Prostate gland (tissue), 2 donors: Measurements from ENCODE around the gene TMEM181. TPM values are rescaled to one million over a fixed set of nuclear protein-coding genes. Genes with fewer than 3 reads are reported as not detected.
"Not testable (repeated sequence)": the region's sequence is repeated elsewhere in the genome, so short reads cannot be mapped to it uniquely, and the experiment has no call there.

Source experiments
- DNase-seq: peaks from one replicate; pipeline ENCODE4 v3.0.0-alpha.2; 2019; ENCODE audit warnings: low spot score
- H3K27ac ChIP-seq, 2 donors: fragments of 200-600 bp; sonication (generic); 2 replicates each; pipeline ENCODE4 v1.5.1; 2017 to 2019
- H3K27me3 ChIP-seq: fragments of 200-600 bp; sonication (generic); replicated peaks from 2 replicates; pipeline ENCODE4 v1.5.1; 2019; ENCODE audit not compliant: insufficient read depth
- H3K36me3 ChIP-seq, 2 donors: fragments of 200-600 bp; sonication (generic); 1 replicate in 1 of 2; 2 replicates in 1 of 2; pipeline versions ENCODE4 v1.5.1 to v1.8.1; 2017 to 2019
- H3K4me1 ChIP-seq: fragments of 200-600 bp; sonication (generic); replicated peaks from 2 replicates; pipeline ENCODE4 v1.5.1; 2019
- H3K4me3 ChIP-seq, 2 donors: fragments of 200-600 bp; sonication (generic); 2 replicates each; pipeline ENCODE4 v1.5.1; 2017 to 2019
- H3K9me3 ChIP-seq: fragments of 200-600 bp; sonication (generic); 2 replicates; pipeline ENCODE4 v1.5.1; 2017
- CTCF ChIP-seq, 4 experiments: fragments of 200-600 bp in 2 of 4; fragments of 450-650 bp in 2 of 4; sonication (generic) in 2 of 4; IDR thresholded peaks; 1 replicate in 3 of 4; 2 replicates in 1 of 4; pipeline ENCODE4 v1.5.1; 2016 to 2019; ENCODE audit warnings: antibody characterized with exemption in 4 of 4, mild to moderate bottlenecking in 2 of 4, moderate library complexity in 2 of 4
- POLR2A ChIP-seq: fragments of 450-650 bp; IDR thresholded peaks from one replicate; pipeline ENCODE4 v1.6.1; 2016; ENCODE audit warnings: antibody characterized with exemption, mild to moderate bottlenecking
- POLR2AphosphoS5 ChIP-seq: sonication (generic); formaldehyde crosslinking; IDR thresholded peaks from one replicate; pipeline ENCODE4 v1.6.1; 2017; ENCODE audit warnings: antibody characterized with exemption
- WGBS: methylation state at CpG from one replicate; pipeline ENCODE4 v1.1.5; 2018; 5-methylcytosine and 5-hydroxymethylcytosine counted together
- intact Hi-C: fragments of 100-400 bp; cut with DNase I; formaldehyde crosslinking; loops from one replicate; pipeline ENCODE4 v1.14.2; 2022
- total RNA-seq, 2 donors: library from RNA; depleted of rRNA; stranded (reverse); fragments of >200 nt; gene quantifications; one replicate each; pipeline ENCODE4 v1.1.0, GENCODE V29; 2016

TMEM181 gene
- total RNA-seq, 2 donors from 2014 or later, result 26.0 to 67.9 TPM

GRCh38 chr6:158609455-158610155, 49.7 kb downstream of the TMEM181 start:
- Histone ChIP-seq H3K27ac (no peak overlapping the region), H3K36me3 (peaks cover 0 to 6% of the 10 kb centered on the region in 2 donors), H3K27me3 (no peaks in the 10 kb centered on the region), H3K9me3 (no peaks in the 10 kb centered on the region), H3K4me1 (no peaks in the 10 kb centered on the region), H3K4me3 (no peak overlapping the region)
- WGBS, result 84% methylated on average over 13 of the region's 13 CpGs
- intact Hi-C loops, result loop anchor here (5.0 to 10.0 kb wide), 2 partner anchors 95 to 387 kb away; no protein-coding TSS in a partner anchor
- TF ChIP-seq POLR2AphosphoS5 (no peak), POLR2A (no peak), CTCF (IDR thresholded peaks at IDR 0.05) (no peak)
- no peak for DNase-seq

DNA sequence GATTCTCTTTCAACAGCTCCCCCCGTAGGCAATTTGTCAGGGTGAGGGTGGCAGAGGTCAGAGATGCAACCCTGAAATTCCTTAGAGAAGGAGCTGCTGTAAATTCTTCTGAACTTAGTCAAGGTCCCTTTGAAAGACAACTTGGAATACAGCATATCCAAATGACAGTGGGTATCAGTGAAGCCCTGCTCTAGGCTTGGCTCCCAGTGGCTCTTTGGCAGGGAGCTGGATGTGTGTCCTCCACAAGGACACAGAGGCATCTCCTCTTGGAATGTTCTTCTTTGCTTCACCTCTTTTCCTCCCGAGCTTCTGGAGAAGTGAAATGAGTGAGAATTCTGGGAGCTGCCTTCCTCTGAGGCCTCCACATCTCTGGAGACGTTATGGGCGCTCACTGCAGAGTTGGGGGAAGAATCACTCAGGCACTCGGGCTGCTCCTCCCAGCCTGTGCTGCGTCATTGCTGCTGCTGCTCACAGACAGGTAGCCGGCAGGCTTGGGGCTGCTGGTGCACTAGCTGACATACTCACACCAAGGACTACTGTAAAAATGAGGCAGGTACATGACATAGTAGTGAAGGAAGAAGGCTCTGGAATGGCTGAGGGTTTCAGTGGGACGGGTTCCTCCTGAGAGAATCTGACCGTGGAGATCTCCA, 50.6 kb downstream of the TMEM181 start:
- intact Hi-C loops, result no loop called here
- no peak for DNase-seq
- H3K36me3 ChIP-seq, result peaks cover 0 to 6% of the 10 kb centered on the region in 2 donors
- no peaks in the 10 kb centered on the region for H3K9me3 ChIP-seq
- no peaks in the 10 kb centered on the region for H3K4me1 ChIP-seq
- no peak overlapping the region for H3K27ac ChIP-seq
- no peaks in the 10 kb centered on the region for H3K27me3 ChIP-seq
- TF ChIP-seq POLR2AphosphoS5, result no peak
- TF ChIP-seq CTCF (IDR thresholded peaks at IDR 0.05), result no peak
- no peak for TF ChIP-seq POLR2A
- 85% methylated on average over 9 of the region's 9 CpGs for WGBS
- H3K4me3 ChIP-seq, result no peak overlapping the region

DNA sequence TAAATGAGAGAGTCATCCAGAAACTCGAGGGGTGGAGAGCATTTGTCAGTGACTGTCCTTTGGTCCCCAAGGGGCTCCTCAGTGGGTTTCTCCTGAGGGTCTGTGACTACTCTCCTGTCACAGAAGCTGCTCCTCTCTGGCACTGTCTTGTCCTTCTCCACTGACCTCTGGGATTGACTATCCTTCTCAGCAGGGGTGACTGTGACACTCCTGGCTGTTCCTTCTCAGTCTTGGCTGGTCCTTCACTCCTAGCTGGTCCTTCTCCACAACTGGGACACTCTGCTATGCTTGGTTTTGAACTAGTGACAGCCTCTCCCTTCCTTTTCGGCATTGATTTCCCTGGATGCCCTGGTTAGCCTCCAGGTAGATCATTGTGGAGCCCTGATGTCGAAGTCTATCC, 51.1 kb downstream of the TMEM181 start:
- no peak overlapping the region for H3K27ac ChIP-seq
- intact Hi-C loops, result no loop called here
- no peak for DNase-seq
- TF ChIP-seq POLR2AphosphoS5, result no peak
- no peak for TF ChIP-seq CTCF (IDR thresholded peaks at IDR 0.05)
- no peak for TF ChIP-seq POLR2A
- H3K4me1 ChIP-seq, result no peaks in the 10 kb centered on the region
- peaks cover 0 to 6% of the 10 kb centered on the region in 2 donors for H3K36me3 ChIP-seq
- H3K27me3 ChIP-seq, result no peaks in the 10 kb centered on the region
- 65% methylated on average over 3 of the region's 3 CpGs for WGBS
- H3K9me3 ChIP-seq, result no peaks in the 10 kb centered on the region
- H3K4me3 ChIP-seq, result no peak overlapping the region

DNA sequence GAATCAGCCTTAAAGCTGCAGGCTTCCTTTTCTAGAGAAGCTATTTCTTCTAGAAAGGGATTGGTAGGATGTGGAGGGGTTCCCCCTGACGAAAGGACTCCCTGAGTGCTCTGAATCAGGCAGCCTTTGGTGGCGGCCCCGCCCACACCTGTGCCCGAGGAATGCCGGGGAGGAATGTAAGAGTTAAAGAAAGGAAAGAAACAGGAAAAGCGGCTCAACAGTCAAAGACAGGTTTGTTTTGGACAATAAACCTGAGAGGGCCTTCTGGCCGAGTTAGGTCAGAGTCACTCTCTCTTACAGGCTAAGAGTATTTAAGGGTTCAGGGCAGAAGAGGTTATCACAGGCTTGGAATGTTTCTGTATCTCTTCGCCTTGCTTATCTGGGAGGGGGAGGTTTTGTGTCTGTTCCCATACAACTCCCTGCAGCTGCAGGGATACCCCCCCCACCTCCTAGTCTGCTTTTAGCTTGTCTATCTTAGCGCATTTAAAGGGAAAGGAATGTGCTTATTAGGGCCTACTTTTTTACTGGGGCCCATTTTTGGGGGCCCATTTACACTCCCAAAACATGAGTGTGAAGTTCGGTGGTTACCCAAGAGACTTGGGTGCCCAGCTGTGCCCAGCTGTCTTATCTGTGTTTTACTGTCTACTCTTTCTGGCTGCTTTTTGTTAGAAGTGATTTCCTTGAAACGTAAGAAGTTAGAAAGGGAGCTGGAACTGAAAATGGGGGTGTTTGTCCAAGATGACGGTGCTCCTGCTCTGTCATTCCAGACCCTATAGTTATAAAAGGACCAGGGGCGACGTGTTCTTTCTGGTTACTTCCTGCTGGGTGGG, 51.9 kb downstream of the TMEM181 start:
- intact Hi-C loops, result no loop called here
- Histone ChIP-seq H3K4me1 (no peaks in the 10 kb centered on the region), H3K4me3 (no peak overlapping the region), H3K9me3 (no peaks in the 10 kb centered on the region), H3K36me3 (peaks cover 0 to 6% of the 10 kb centered on the region in 2 donors), H3K27ac (no peak overlapping the region), H3K27me3 (no peaks in the 10 kb centered on the region)
- TF ChIP-seq POLR2AphosphoS5, result no peak
- no peak for TF ChIP-seq CTCF (IDR thresholded peaks at IDR 0.05)
- 45% methylated on average over 14 of the region's 14 CpGs for WGBS
- DNase-seq, result no peak

DNA sequence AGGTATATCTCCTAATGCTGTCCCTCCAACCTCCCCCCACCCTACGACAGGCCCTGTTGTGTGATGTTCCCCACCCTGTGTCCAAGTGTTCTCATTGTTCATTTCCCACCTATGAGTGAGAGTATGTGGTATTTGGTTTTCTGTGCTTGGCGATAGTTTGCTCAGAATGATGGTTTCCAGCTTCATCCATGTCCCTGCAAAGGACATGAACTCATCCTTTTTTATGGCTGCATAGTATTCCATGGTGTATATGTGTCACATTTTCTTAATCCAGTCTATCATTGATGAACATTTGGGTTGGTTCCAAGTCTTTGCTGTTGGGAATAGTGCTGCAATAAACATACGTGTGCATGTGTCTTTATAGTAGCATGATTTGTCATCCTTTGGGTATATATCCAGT, 54.7 kb downstream of the TMEM181 start:
- H3K27ac ChIP-seq, intact Hi-C loops, H3K36me3 ChIP-seq, H3K4me3 ChIP-seq, H3K4me1 ChIP-seq, H3K9me3 ChIP-seq, H3K27me3 ChIP-seq, DNase-seq: not testable (repeated sequence)
- 98% methylated on average over 3 of the region's 3 CpGs for WGBS

DNA sequence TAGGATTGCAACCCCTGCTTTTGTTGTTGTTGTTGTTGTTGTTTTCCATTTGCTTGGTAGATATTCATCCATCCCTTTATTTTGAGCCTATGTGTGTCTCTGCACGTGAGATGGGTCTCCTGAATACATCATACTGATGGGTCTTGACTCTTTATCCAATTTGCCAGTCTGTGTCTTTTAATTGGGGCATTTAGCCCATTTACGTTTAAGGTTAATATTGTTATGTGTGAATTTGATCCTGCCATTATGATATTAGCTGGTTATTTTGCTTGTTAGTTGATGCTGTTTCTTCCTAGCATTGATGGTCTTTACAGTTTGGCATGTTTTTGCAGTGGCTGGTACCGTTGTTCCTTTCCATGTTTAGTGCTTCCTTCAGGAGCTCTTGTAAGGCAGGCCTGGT, 58.4 kb downstream of the TMEM181 start:
- H3K27me3 ChIP-seq, H3K9me3 ChIP-seq, H3K4me3 ChIP-seq, DNase-seq, intact Hi-C loops, H3K4me1 ChIP-seq, H3K36me3 ChIP-seq, H3K27ac ChIP-seq: not testable (repeated sequence)
- 98% methylated on average over 3 of the region's 3 CpGs for WGBS
